Fibroblast of peridontal ligament (primary cell): ENCODE measurements around the gene ABCA4.

Experiments used
- DNase-seq: peaks from one replicate; pipeline ENCODE4 v3.0.0-alpha.2; 2010; ENCODE audit errors: extremely low read depth

The ABCA4 gene

DNA sequence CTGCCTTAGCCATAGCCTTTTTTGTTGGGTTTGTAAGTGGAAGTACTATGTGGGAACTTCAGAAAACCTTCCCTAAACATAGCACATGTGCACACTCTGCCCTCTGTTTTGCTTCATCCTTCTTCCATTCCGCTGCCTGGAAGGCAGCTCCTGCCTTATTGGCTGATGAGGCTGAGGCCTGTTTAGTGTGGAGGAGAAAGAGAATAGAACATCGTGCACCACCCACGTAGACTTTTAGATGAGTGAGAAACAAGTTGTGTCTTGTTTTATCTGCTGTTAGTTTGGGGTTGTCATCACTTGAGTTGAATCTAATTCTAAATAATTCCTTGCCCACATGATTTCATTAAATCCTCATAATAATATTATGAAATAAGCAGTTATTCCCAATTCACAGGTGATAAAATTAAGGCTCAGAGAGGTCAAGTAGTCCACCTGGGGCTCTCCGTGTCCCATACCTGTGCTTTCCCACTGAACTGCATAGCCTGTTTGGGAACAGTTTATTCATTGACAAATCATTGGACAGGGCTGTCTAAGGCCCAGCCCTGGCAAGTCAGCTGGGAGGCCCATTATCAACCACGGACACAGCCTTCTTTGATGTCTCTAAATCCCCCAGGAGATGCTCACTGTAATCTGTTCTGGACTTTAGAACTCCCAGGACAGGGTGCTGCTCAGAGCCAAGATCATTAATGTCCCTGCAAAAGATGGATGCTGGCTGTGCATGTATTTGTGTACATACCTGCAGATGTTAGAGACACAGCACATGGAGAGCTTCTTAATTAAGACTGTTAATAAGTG is 93.0 kb downstream of the ABCA4 start:
- no peak for DNase-seq

DNA sequence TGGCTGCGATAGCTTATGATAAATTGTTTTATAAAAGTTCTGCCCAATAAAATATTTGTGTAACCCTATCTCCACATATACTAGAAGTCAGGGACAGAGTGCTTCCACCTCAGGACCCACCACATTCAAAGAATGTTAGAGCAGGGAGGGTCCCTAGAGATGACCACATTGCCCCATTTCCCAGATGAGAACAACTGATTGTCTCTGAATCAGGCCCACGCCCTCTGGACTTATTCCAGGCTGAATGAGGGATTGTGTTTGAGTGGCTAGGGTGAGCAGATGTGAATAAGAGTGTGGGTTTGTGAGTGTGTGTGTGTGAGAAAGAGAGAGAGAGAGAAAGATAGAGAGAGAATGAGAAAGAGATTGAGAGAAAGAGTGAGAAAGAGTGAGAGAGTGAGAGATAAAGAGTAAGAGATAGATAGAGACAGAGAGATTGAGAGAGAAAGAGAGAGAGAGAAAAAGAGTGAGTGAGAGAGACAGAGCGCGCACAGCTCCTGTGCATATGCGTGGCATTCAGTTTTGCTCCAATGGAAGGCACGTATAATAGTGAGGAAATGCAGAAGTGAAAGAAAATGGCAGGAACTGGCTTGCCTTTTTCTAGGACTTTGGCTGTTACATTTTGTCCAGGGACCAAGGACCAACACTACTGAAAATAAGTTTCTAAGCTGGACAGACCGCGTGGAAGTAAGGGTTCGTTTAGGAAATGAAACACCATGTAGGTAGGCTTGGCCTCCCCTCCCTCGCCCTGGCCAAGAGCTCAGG is 94.1 kb downstream of the ABCA4 start:
- DNase-seq: no peak

DNA sequence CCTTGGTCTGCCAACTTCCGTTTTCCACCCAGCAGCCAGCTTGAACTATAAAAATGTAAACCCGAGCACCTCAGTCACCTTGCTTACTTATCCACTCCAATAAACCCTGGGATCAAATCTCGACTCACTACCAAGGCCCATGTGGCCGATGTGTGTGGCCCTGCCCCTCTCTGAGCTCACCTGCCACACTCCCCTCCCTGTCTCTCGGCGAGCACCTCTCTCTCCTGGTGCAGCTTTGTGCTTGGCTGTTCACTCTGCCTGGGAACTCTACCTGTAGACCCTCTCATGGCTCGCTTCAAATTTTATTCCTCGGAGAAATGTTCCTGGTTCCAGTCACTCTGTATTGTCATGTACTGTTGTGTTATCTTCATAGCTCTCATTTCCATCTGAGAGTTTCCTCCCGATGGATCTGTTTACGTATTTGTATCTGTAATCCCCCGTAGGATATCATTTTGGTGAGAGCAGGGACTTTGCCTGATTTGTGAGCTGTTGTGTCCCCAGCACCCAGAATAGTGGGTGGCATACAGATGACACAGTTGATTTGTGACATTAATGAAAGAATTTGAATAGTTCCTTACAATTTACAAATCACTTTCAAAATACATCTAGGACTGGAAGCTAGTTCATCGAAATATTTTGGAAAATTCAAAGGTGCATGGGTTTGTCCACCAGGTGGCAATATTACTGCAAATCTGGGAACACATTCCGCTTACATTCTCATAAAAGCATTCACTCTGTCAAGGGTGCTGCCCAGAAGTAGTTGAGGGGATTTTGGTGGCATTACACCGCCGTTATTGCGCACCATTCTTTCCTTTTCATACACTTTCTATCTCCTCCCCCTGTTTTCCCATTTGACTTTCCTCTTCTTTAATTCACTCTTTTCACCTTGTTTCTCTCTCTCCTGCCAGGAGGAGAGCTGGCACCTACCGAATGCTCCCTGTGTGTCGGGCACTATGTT is 95.3 kb downstream of the ABCA4 start:
- peak; percentile 88 for DNase-seq

DNA sequence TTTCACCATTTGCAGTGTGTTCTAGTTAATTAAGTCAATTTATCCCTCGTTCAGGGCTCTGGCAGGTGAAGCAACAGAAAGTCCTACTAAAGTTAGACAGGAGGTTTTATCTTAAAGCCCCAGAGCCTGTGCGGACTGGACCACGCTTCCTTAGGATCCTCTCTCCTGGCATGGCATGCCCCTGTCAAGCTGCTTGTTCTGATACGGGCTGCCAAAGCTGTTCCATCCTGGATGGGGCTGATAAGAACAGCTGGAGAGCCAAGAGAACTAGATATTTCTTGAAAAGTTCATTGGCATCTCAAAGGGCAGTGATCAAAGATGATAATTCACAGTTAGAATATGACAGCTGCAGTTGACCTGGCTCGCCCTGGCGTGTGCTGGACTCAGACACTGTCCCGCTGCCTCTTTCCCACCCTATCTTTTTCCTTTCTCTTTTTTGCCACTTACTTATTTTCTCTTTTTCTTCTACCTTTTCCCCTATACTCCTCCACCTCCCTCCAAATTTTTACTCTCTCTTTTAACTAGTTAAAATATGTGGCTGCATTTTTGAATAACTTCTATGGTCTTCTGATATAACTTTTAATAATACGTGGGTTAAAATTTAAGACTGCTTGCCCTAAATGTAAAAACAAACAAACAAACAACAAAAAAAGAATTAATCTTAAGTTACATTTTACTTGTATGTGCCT is 96.7 kb downstream of the ABCA4 start:
- DNase-seq: no peak

DNA sequence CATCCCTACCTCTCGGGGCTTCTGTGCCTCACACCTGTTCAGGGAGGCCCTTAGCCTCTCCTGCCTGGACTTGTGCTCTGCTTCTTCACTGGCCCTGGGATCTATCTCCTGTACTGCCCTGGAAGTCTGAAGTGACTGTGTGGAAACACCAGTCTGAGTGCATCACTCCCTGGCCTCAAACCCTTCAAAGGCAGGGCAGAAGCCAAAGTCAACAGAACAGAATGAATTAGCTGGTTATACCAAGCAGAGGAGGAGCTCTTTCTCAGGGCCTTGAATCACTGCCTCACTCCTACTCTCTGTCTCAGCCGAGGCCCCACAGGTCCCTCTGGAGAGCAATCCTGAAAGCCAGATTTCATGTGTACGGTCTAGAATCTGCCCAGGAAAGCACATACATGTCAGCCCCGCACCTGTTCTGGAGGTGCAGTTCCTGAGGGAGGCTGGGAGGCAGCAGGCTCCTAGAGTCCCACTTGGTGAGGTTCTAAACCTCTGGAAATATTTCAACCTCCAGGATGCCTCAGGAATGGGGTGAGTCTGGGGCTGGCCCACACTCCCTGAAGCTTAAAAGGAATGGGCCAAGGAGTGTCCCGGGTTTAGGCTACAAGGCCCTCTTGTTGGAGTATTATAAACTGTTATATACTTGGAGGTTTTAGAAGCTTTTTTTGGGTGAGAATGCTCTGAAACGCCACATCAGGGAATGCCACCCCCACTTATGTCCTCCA is 98.3 kb downstream of the ABCA4 start:
- DNase-seq: peak; percentile 92

DNA sequence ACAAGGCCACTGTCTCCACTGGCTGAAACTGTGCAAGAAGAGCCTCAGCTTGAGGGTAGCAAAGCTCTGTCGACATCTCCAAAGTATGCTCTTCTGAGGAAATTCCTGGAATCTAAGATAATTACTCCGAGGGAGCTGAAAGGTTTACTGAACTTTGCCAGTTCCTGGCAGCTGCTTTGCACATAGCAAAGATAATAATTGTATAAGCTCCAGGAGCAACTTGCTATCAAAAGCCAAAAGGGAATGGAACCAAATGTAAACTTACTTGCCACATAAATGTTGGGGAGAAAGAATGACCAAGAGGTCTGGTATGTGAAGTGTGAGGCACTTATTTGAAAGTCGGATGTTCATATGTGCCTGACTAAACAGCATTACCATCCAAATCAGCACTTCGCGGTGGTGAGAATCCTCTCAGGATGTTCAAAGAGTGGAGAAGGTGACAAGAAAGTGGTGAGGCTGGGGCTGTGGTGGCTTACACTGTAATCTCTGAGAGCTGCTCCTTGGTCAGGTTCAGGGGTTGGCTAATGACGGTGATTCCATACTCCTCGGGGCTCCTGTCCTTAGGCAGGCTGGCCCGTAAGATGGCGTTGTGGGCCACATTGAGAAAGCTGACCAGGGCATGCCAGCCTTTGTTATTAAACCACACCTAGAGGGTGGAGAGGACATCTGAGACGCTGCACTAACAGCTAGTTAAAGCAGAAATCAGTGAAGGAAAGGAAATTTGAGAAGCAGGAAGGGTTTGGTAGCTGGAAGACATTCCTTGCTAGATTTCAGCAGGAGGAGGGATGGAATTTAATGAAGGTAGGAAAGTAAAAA is 100.0 kb downstream of the ABCA4 start:
- peak; percentile 92 for DNase-seq

DNA sequence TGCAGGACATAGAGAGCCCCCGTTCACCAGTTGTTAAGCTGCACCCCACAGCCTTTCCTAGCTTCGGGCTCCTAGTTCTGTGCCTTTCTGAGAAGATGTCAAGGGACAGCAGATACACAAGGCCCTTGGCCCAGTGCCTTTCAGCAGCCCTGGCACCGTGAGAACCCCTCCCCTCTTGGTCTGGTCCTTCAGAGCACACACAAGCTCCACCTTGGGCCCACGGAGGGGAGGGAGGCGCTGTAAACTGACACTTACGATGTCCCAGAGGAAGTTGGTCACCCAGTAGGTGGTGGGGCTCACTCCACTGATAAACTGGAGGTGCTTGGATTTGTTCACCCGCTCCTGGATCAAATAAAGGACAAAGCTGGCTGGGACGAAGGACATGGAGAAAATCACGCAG is 101.6 kb downstream of the ABCA4 start:
- DNase-seq: no peak

DNA sequence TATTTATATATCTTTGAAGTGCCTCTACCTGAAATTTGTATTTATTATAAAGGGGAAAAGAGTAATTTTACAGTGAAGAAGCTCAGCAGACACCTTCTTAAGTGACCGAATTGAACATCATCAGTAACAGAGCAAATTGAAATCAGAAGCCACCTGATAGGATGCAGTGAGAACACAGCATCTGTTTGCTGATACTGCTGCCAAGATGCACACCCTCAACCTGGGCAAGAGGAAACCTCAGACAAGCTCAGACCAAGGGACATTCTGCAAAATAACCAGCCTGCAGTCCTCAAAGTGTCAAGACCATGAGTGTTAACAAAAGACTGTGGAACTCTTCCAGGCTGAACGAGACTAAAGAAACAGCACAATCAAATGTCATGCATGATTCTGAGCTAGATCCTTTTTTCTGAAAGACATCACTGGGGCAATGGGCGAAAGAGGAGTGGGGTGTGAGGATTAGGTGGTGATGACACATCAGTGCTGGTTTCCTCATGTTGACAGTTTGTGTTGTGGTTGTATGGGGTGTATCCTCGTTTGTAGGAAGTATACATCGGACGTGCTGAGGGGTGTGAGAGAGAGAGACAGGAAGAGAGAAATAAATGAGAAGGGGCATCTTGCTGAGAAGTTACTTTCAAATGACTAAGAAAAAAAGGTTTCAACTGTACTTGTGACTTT is 103.7 kb downstream of the ABCA4 start:
- no peak for DNase-seq

DNA sequence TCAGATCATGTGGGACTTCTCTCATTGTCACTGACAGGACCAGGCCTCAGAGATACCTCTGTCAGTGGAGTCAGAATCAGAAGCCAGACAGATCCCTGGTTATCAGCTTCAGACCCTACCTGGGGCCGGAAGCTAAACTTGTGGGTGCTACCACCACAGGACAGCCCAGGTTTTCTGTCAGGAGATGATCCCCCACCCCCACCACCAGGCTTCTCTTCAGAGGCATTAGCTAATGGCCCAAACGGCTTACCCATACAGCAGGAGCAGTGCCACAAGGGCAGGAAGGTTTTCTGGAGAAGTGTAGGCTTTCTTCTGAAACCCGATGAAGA is 105.5 kb downstream of the ABCA4 start:
- DNase-seq: no peak

DNA sequence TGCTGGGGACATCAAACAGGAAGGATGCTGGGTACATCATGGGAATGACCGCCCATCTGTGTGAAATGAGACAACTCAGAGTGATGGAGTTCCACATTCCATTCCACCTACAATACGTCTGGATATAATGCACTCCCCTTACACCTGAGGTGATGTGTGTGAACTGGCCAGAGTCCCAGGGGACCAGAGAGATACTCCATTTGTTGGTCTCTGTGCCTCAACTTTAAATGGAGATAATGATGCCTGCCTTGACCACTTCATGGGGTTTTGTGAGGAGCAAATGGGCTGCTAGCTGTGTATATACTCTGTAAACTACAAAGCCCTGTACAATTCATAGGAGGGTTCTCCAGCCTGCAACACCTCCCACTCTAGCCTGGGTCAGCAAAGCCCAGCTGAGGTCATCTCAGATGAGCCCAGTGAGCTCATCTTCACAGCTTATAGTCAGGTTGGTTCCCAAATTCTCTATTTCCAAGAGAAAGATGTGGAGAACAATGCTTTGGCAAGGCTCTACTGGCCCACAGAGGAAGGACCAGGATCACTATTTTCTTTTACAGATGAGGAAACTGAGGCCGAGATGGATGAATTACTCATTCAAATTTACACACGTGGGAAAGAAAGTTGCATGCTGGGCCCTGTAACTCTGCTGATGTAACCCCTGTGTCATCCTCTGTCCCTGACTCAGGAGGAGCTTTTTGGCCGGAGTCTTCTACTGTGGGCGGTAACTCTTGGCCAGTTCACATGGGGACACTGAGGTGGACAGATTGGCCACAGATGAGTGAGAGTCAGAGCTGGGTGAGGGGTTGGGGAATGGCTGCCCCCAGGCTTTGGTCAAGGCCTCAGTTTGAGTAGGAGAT is 106.1 kb downstream of the ABCA4 start:
- peak; percentile 45 for DNase-seq

DNA sequence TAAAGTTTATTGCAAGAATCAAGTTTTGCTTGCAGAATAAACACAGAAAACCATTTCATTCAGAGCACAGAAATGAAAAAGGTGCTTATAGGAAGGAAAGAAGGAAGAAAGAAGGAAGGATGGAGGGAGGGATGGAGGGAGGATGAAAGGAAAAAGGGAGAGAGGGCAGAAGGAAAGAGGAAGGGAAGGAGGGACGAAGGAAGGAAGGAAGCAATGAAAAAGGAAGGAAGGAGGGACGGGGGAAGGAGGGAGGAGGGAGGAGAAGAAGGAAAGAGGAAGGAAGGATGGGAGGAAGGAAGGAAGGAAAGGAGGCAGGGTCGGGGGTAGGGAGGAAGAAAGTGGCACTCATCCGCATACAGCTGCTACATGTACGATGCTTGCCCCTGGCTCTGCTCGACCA is 106.9 kb downstream of the ABCA4 start:
- DNase-seq: no peak

DNA sequence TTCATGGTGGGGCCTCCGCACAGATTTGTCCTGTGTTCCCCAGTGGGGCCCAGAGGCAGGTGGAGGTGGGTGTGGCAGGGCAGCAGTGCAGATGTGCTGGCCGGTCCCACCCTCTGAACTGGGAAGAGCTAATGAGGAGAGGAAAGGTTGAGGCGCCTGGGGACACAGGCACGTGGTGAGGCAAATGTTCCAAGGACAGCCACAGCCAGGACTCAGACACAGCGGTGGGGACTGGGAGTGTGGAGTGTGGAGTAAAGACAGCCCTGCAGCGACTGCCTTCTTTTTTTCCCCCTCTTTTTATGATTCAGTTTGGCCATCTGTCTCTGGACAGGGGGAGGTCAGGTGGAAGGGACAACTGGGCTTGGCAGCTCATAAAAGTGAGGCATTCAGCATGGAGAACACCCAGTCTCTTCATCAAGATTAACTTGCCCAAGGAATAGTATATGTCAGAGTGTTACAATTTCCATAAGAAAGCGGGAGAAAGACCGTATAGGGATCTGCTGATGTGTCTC is 107.5 kb downstream of the ABCA4 start:
- DNase-seq: no peak

DNA sequence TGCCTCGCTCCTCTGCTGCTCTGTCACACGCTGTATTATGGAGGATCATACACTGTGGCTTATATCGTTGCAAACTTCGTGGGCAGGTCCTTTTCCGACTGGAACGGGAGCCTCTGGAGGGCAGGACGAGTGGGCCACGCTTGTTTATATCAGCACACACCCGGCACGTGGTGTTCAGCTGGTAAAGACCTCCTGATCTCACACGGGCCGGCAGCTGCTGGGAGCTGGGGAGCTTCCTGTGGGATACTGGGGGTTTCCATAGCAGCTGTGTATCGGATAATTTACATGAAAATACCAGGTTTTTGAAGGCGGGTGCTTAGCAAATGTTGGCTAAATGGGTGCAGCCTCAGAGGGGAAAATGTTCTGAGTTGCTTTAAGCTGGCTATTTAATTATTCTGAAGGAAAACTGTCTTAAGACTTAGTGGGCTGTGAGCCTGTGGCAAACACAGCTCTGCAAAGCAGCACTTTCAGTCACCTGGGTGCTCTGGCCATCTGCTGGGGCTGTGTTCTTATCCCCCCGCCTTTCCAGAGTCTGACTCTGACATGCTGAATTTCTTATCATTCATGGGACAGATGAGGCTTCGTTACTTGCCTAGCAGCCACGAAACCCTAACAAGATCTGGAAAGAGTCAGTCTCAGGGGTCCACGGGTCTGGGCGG is 108.1 kb downstream of the ABCA4 start:
- DNase-seq: no peak

DNA sequence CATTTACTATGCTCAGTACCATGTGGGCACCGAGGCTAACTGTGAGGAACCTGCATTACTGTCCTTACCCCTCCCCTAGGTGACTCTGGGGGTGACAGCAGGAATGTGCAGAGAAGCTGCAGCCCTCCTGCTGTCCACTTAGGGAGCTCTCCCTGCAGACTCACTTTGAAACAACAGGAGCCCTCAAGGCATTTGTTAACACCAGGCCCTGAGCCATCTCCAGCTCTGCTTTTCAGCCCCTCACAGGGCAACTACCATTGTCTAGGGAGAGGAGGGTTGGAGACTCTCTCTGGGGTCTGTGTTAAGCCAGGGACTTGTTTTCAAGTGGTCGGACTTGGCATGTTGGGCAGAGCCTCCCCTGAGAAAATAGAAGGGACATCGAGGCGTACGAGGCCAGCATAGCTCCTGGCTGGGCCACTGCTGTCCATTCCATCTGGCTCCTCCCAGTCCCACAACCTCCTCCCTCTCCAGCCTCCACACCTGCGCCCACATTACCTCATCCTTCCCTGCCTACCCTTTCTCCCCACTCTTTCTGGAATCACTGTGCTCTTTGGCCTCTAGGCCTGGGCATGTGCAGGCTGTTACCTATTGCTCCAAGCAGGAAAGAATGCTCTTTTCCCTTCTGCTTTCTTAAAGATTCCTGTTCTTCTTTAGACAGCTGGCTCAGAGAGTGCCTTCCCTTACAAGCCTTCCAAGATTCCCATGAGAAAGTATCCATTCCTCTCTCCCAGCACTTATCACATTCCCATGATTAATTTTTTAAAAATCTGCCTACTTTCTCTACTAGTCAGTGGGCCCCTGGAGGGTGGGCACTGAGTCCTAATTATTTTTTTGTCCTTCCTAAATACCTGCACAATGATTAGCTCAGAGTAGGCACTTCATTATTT is 109.0 kb downstream of the ABCA4 start:
- DNase-seq: no peak

DNA sequence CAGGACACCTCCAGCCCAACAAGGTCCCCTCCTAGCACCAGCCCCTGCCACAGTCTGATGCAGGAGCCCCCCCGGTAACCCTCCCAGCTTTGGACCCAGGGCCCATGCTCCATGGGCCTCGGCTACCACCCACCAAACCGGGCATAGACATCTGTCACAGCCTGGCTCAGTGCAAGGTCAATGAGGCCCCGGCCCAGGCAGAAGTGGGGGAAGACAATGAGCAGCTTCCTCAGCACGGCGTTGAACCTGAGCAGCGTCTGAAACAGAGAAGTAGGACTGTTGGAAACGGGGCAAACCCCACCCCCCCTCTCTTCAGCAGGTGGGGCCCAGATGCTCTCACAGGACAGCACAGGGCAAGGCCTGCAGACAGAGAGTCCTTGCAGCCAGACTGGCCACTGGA is 109.8 kb downstream of the ABCA4 start:
- no peak for DNase-seq

DNA sequence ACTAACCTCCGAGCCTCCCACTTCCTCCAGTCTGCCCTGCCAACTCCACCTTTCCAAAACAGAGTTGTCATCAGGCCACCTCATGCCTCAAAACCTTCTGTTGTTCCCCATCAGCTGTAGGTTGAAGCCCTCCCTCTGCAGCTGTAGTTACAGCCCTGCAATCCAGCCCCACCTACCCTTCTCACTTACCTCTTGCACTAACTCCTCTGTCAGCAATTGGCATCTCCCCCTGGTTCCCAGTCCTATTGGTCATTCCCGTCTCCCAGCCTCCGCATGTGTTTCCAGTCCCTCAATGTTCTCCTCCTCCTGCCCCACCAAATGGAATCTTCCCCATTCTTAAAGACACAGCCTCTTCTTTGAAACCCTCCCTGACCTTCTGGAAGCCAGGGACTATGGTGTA is 111.6 kb downstream of the ABCA4 start:
- no peak for DNase-seq

DNA sequence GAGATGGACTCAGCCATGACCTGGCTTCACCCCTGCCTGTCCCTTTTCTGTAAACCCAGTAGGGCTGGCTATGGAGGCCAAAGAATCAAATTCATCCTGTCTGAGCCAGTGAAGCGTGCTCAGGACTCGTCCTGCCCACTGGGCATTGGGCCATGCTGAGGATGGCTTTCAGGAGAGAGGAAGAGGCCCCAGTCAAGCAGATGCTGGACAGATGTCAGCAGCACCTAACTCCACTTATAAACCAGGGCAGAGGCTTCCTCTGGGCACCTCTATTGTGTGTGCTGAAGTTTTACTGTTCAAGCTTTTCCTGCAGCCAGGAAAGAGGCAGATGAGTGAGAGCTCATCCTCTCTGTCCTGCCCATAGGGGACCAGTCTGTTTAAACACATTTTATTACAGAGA is 114.3 kb downstream of the ABCA4 start:
- DNase-seq: no peak
